Right atrium auricular region (tissue), 2 donors: ENCODE data around the gene TNNC1. TPM values are rescaled to one million over a fixed set of nuclear protein-coding genes. Genes with fewer than 3 reads are reported as not detected.

Experiments used
- DNase-seq: peaks from one replicate; pipeline ENCODE4 v3.0.0-alpha.2; 2019; ENCODE audit warnings: low spot score
- H3K27ac ChIP-seq, 2 donors: fragments of 200-600 bp; sonication (generic); 1 replicate in 1 of 2; 2 replicates in 1 of 2; pipeline ENCODE4 v1.5.1; 2016 to 2019
- H3K27me3 ChIP-seq, 2 donors: fragments of 200-600 bp; sonication (generic); one replicate each; pipeline versions ENCODE4 v1.5.1 to v1.6.0; 2017 to 2019
- H3K36me3 ChIP-seq: fragments of 200-600 bp; sonication (generic); one replicate; pipeline ENCODE4 v1.5.1; 2016
- H3K4me1 ChIP-seq, 2 donors: fragments of 200-600 bp; sonication (generic); one replicate each; pipeline versions ENCODE4 v1.5.1 to v1.6.0; 2017 to 2019
- H3K4me3 ChIP-seq, 2 donors: fragments of 200-600 bp; sonication (generic); 1 replicate in 1 of 2; 2 replicates in 1 of 2; pipeline ENCODE4 v1.5.1; 2017 to 2019; ENCODE audit warnings: mild to moderate bottlenecking in 1 of 2, moderate library complexity in 1 of 2
- H3K9me3 ChIP-seq, 2 donors: fragments of 200-600 bp; sonication (generic); one replicate each; pipeline ENCODE4 v1.5.1; 2019
- CTCF ChIP-seq, 2 donors: fragments of 200-600 bp; sonication (generic); IDR thresholded peaks; one replicate each; pipeline ENCODE4 v1.5.1; 2019; ENCODE audit warnings: antibody characterized with exemption in 2 of 2
- total RNA-seq, 2 donors: library from RNA; depleted of rRNA; stranded (reverse); fragments of >200 nt; gene quantifications; one replicate each; pipeline ENCODE4 v1.1.0, GENCODE V29; 2016

TNNC1 gene
- 1,000 to 10,000 TPM; 4,697 to 8,249 TPM for total RNA-seq

- no peaks in the 10 kb centered on the region for H3K27me3 ChIP-seq
- TF ChIP-seq CTCF (IDR thresholded peaks at IDR 0.05), result no peak
- H3K36me3 ChIP-seq, result peaks cover 42% of the 10 kb centered on the region
- peak within 1 kb of the TSS; percentile 57 to 82 for H3K4me3 ChIP-seq
- H3K4me1 ChIP-seq, result peaks cover 0 to 49% of the 10 kb centered on the region in 2 donors
- peak within 1 kb of the TSS; percentile 89 to 99 for H3K27ac ChIP-seq
- no peaks in the 10 kb centered on the region for H3K9me3 ChIP-seq
- DNase-seq, result no peak
Measured at GRCh38 chr3:52453496-52454249, at the start of gene TNNC1. Gene TNNC1, minus strand, starts transcription at chr3:52454041. Its CDS starts 26 bp downstream, at chr3:52454015.

- TF ChIP-seq CTCF (IDR thresholded peaks at IDR 0.05), result no peak
- no peak for DNase-seq
- Histone ChIP-seq H3K27ac (no peak overlapping the region), H3K27me3 (no peaks in the 10 kb centered on the region), H3K4me3 (no peak overlapping the region), H3K36me3 (no peaks in the 10 kb centered on the region), H3K4me1 (no peaks in the 10 kb centered on the region), H3K9me3 (no peaks in the 10 kb centered on the region)
Measured at GRCh38 chr3:52502808-52503350, 49.0 kb upstream of the TNNC1 start.

- H3K4me1 ChIP-seq, result no peaks in the 10 kb centered on the region
- no peak overlapping the region for H3K27ac ChIP-seq
- no peaks in the 10 kb centered on the region for H3K27me3 ChIP-seq
- H3K9me3 ChIP-seq, result no peaks in the 10 kb centered on the region
- H3K36me3 ChIP-seq, result no peaks in the 10 kb centered on the region
- DNase-seq, result no peak
- no peak overlapping the region for H3K4me3 ChIP-seq
- TF ChIP-seq CTCF (IDR thresholded peaks at IDR 0.05), result no peak
Measured at GRCh38 chr3:52502001-52502400, 48.2 kb upstream of the TNNC1 start.

GRCh38 chr3:52501046-52501445, 47.2 kb upstream of the TNNC1 start:
- no peak for DNase-seq
- Histone ChIP-seq H3K27ac (no peak overlapping the region), H3K4me3 (no peak overlapping the region), H3K9me3 (no peaks in the 10 kb centered on the region), H3K4me1 (peaks cover 0 to 6% of the 10 kb centered on the region in 2 donors), H3K36me3 (no peaks in the 10 kb centered on the region), H3K27me3 (no peaks in the 10 kb centered on the region)
- TF ChIP-seq CTCF (IDR thresholded peaks at IDR 0.05), result no peak

GRCh38 chr3:52498137-52499054, 44.6 kb upstream of the TNNC1 start:
- H3K9me3 ChIP-seq, result no peaks in the 10 kb centered on the region
- H3K27ac ChIP-seq, result no peak overlapping the region

More at GRCh38 chr3:52498137-52499054, 44.6 kb upstream of the TNNC1 start:
- no peaks in the 10 kb centered on the region for H3K36me3 ChIP-seq
- no peak for TF ChIP-seq CTCF (IDR thresholded peaks at IDR 0.05)
- no peaks in the 10 kb centered on the region for H3K27me3 ChIP-seq
- no peak overlapping the region for H3K4me3 ChIP-seq
- H3K4me1 ChIP-seq, result peaks cover 0 to 32% of the 10 kb centered on the region in 2 donors
- peak; percentile 75 for DNase-seq
